Liver (tissue), 2 donors: ENCODE results near the gene NOC4L.

Source experiments
- CTCF ChIP-seq: fragments of 150-350 bp; IDR thresholded peaks from 2 replicates; pipeline ENCODE4 v1.5.1; 2017; ENCODE audit warnings: improper control_type of control experiment, low read depth, low read length; ENCODE audit not compliant: missing input control
- REST ChIP-seq: IDR thresholded peaks from 2 replicates; pipeline ENCODE4 v1.6.1; 2016; ENCODE audit warnings: antibody characterized with exemption, mild to moderate bottlenecking
- donor health status: healthy.

- no peak for TF ChIP-seq CTCF
- TF ChIP-seq REST, result no peak
Observed at GRCh38 chr12:132144810-132145168, 532 bp downstream of the NOC4L start.
